ENCODE measurements around the gene SDS.

Gene SDS

GRCh38 chr12:113427882-113428281 is 24.2 kb upstream of the SDS start:
- in situ Hi-C loops (cut with MboI; ENCODE audit: low sequenced_read_pairs), result loop anchor here (10.0 kb wide), 1 partner anchor 113 kb away; no protein-coding TSS in a partner anchor

GRCh38 chr12:113425960-113426453 is 22.3 kb upstream of the SDS start:
- in situ Hi-C loops (cut with MboI; ENCODE audit: low sequenced_read_pairs), result loop anchor here (10.0 kb wide), 1 partner anchor 111 kb away; no protein-coding TSS in a partner anchor

GRCh38 chr12:113424915-113425823 is 21.5 kb upstream of the SDS start:
- in situ Hi-C loops (cut with MboI; ENCODE audit: low sequenced_read_pairs), result loop anchor here (10.0 to 25.0 kb wide), 2 partner anchors 110 to 238 kb away; partner anchors contain the start of genes DDX54 and RITA1

GRCh38 chr12:113424456-113424855 is 20.8 kb upstream of the SDS start:
- in situ Hi-C loops (cut with MboI; ENCODE audit: low sequenced_read_pairs), result loop anchor here (10.0 to 25.0 kb wide), 2 partner anchors 110 to 237 kb away; partner anchors contain the start of genes DDX54 and RITA1

GRCh38 chr12:113422886-113423669 is 19.4 kb upstream of the SDS start:
- in situ Hi-C loops (cut with MboI; ENCODE audit: low sequenced_read_pairs), result loop anchor here (10.0 to 25.0 kb wide), 2 partner anchors 108 to 236 kb away; partner anchors contain the start of genes DDX54 and RITA1

GRCh38 chr12:113422030-113422885 is 18.6 kb upstream of the SDS start, which contains the start of gene SDSL:
Gene SDSL (plus strand): TSS chr12:113422380. CDS start chr12:113427983, 5,603 bp downstream.
- in situ Hi-C loops (cut with MboI; ENCODE audit: low sequenced_read_pairs), result loop anchor here (10.0 to 25.0 kb wide), 2 partner anchors 107 to 235 kb away; partner anchors contain the start of genes DDX54 and RITA1

GRCh38 chr12:113420996-113421595 is 17.4 kb upstream of the SDS start:
- in situ Hi-C loops (cut with MboI; ENCODE audit: low sequenced_read_pairs), result loop anchor here (10.0 to 25.0 kb wide), 2 partner anchors 106 to 234 kb away; partner anchors contain the start of genes DDX54 and RITA1

GRCh38 chr12:113418213-113418879 is 14.7 kb upstream of the SDS start:
- in situ Hi-C loops (cut with MboI; ENCODE audit: low sequenced_read_pairs), result loop anchor here (25.0 kb wide), 1 partner anchor 231 kb away; the partner anchor contains the start of genes DDX54 and RITA1

- in situ Hi-C loops (cut with MboI; ENCODE audit: low sequenced_read_pairs), result loop anchor here (25.0 kb wide), 1 partner anchor 229 kb away; the partner anchor contains the start of genes DDX54 and RITA1
These were observed 12.5 kb upstream of the SDS start for GRCh38 chr12:113416091-113416754.

- in situ Hi-C loops (cut with MboI; ENCODE audit: low sequenced_read_pairs), result loop anchor here (25.0 kb wide), 1 partner anchor 227 kb away; the partner anchor contains the start of genes DDX54 and RITA1
These were observed 10.9 kb upstream of the SDS start for GRCh38 chr12:113414519-113415038.

GRCh38 chr12:113413488-113413939 is 9.8 kb upstream of the SDS start:
- in situ Hi-C loops (cut with MboI; ENCODE audit: low sequenced_read_pairs), result loop anchor here (25.0 kb wide), 1 partner anchor 226 kb away; the partner anchor contains the start of genes DDX54 and RITA1

- in situ Hi-C loops (cut with MboI; ENCODE audit: low sequenced_read_pairs), result loop anchor here (25.0 kb wide), 1 partner anchor 222 kb away; the partner anchor contains the start of genes DDX54 and RITA1
These were observed 5.9 kb upstream of the SDS start for GRCh38 chr12:113409462-113410124.

- in situ Hi-C loops (cut with MboI; ENCODE audit: low sequenced_read_pairs), result loop anchor here (25.0 kb wide), 1 partner anchor 222 kb away; the partner anchor contains the start of genes DDX54 and RITA1
These were observed 5.1 kb upstream of the SDS start for GRCh38 chr12:113408756-113409298.

- in situ Hi-C loops (cut with MboI; ENCODE audit: low sequenced_read_pairs), result loop anchor here (25.0 kb wide), 1 partner anchor 221 kb away; the partner anchor contains the start of genes DDX54 and RITA1
These were observed 4.4 kb upstream of the SDS start for GRCh38 chr12:113407931-113408600.

- in situ Hi-C loops (cut with MboI; ENCODE audit: low sequenced_read_pairs), result loop anchor here (25.0 kb wide), 1 partner anchor 218 kb away; the partner anchor contains the start of genes DDX54 and RITA1
These were observed 2.0 kb upstream of the SDS start for GRCh38 chr12:113405694-113406093.

Data from HL-60/S4 treated with phorbol 12-myristate 13-acetate at 8.2 ng/mL for 4 days and 3 days (cell line).